ENCODE measurements around the gene CXCL11.

Gene CXCL11

GRCh38 chr4:76059750-76060149 is 23.9 kb upstream of the CXCL11 start:
- Histone ChIP-seq H3K36me3 (ENCODE audit: insufficient read depth, low read length) (no peaks in the 10 kb centered on the region), H2AFZ (ENCODE audit: low read length) (no peak overlapping the region), H4K20me1 (ENCODE audit: insufficient read depth, low read length, poor library complexity, severe bottlenecking) (no peaks in the 10 kb centered on the region), H3K79me2 (ENCODE audit: insufficient read depth, low read length) (no peaks in the 10 kb centered on the region), H3K4me2 (ENCODE audit: low read depth, low read length, poor library complexity, severe bottlenecking) (no peak overlapping the region), H3F3A (ENCODE audit: low read depth) (no peaks in the 10 kb centered on the region), H3K4me1 (ENCODE audit: insufficient read depth, low read length, poor library complexity, severe bottlenecking) (no peaks in the 10 kb centered on the region), H3K9ac (ENCODE audit: low read depth, low read length, poor library complexity, severe bottlenecking) (no peak overlapping the region), H3K9me2 (replicated peaks; ENCODE audit: low read depth, low read length) (no peaks in the 10 kb centered on the region), H3K9me3 (ENCODE audit: insufficient read depth, low read depth, low read length) (no peaks in the 10 kb centered on the region), H3K4me3 (ENCODE audit: low read length, poor library complexity, severe bottlenecking) (no peak overlapping the region), H3K27me3 (ENCODE audit: insufficient read depth, low read length, poor library complexity, severe bottlenecking) (no peaks in the 10 kb centered on the region)
- TF ChIP-seq, protein P1, sequence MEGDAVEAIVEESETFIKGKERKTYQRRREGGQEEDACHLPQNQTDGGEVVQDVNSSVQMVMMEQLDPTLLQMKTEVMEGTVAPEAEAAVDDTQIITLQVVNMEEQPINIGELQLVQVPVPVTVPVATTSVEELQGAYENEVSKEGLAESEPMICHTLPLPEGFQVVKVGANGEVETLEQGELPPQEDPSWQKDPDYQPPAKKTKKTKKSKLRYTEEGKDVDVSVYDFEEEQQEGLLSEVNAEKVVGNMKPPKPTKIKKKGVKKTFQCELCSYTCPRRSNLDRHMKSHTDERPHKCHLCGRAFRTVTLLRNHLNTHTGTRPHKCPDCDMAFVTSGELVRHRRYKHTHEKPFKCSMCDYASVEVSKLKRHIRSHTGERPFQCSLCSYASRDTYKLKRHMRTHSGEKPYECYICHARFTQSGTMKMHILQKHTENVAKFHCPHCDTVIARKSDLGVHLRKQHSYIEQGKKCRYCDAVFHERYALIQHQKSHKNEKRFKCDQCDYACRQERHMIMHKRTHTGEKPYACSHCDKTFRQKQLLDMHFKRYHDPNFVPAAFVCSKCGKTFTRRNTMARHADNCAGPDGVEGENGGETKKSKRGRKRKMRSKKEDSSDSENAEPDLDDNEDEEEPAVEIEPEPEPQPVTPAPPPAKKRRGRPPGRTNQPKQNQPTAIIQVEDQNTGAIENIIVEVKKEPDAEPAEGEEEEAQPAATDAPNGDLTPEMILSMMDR (conservative IDR thresholded peaks at IDR 0.05; ENCODE audit: low read length): no peak
- TF ChIP-seq EZH2phosphoT487 (IDR thresholded peaks at IDR 0.05; ENCODE audit: borderline replicate concordance): no peak

GRCh38 chr4:76058888-76059426 is 23.1 kb upstream of the CXCL11 start:
- Histone ChIP-seq H3K36me3 (ENCODE audit: insufficient read depth, low read length) (no peaks in the 10 kb centered on the region), H3K9me3 (ENCODE audit: insufficient read depth, low read depth, low read length) (no peaks in the 10 kb centered on the region), H3F3A (ENCODE audit: low read depth) (no peaks in the 10 kb centered on the region), H3K9ac (ENCODE audit: low read depth, low read length, poor library complexity, severe bottlenecking) (no peak overlapping the region), H4K20me1 (ENCODE audit: insufficient read depth, low read length, poor library complexity, severe bottlenecking) (no peaks in the 10 kb centered on the region), H3K4me1 (ENCODE audit: insufficient read depth, low read length, poor library complexity, severe bottlenecking) (no peaks in the 10 kb centered on the region), H3K27me3 (ENCODE audit: insufficient read depth, low read length, poor library complexity, severe bottlenecking) (no peaks in the 10 kb centered on the region), H3K4me2 (ENCODE audit: low read depth, low read length, poor library complexity, severe bottlenecking) (no peak overlapping the region), H2AFZ (ENCODE audit: low read length) (no peak overlapping the region), H3K4me3 (ENCODE audit: low read length, poor library complexity, severe bottlenecking) (no peak overlapping the region), H3K9me2 (replicated peaks; ENCODE audit: low read depth, low read length) (no peaks in the 10 kb centered on the region), H3K79me2 (ENCODE audit: insufficient read depth, low read length) (no peaks in the 10 kb centered on the region)
- no peak for TF ChIP-seq EZH2phosphoT487 (IDR thresholded peaks at IDR 0.05; ENCODE audit: borderline replicate concordance)
- TF ChIP-seq, protein P1 (conservative IDR thresholded peaks at IDR 0.05; ENCODE audit: low read length): no peak

- Histone ChIP-seq H3F3A (ENCODE audit: low read depth) (no peaks in the 10 kb centered on the region), H3K79me2 (ENCODE audit: insufficient read depth, low read length) (no peaks in the 10 kb centered on the region), H3K4me1 (ENCODE audit: insufficient read depth, low read length, poor library complexity, severe bottlenecking) (no peaks in the 10 kb centered on the region), H3K4me2 (ENCODE audit: low read depth, low read length, poor library complexity, severe bottlenecking) (no peak overlapping the region), H3K9me2 (replicated peaks; ENCODE audit: low read depth, low read length) (no peaks in the 10 kb centered on the region), H4K20me1 (ENCODE audit: insufficient read depth, low read length, poor library complexity, severe bottlenecking) (no peaks in the 10 kb centered on the region), H3K4me3 (ENCODE audit: low read length, poor library complexity, severe bottlenecking) (no peak overlapping the region), H3K9me3 (ENCODE audit: insufficient read depth, low read depth, low read length) (no peaks in the 10 kb centered on the region), H2AFZ (ENCODE audit: low read length) (no peak overlapping the region), H3K9ac (ENCODE audit: low read depth, low read length, poor library complexity, severe bottlenecking) (no peak overlapping the region), H3K27me3 (ENCODE audit: insufficient read depth, low read length, poor library complexity, severe bottlenecking) (no peaks in the 10 kb centered on the region), H3K36me3 (ENCODE audit: insufficient read depth, low read length) (no peaks in the 10 kb centered on the region)
- no peak for TF ChIP-seq EZH2phosphoT487 (IDR thresholded peaks at IDR 0.05; ENCODE audit: borderline replicate concordance)
- TF ChIP-seq, protein P1 (conservative IDR thresholded peaks at IDR 0.05; ENCODE audit: low read length): no peak
Measured at GRCh38 chr4:76058302-76058701, 22.4 kb upstream of the CXCL11 start.

Measured in Loucy (cell line).